HG03139 (cell line): ENCODE data around the gene C4BPB.

Experiments used
- ATAC-seq: cut with Tn5 transposase; IDR thresholded peaks from one replicate; pipeline ENCODE4 v1.9.1; 2021; ENCODE audit not compliant: unreplicated experiment

Gene C4BPB

GRCh38 chr1:207081088-207081487 is 7.6 kb upstream of the C4BPB start:
- ATAC-seq = no peak

- ATAC-seq = no peak
Measured at GRCh38 chr1:207081806-207082205, 6.9 kb upstream of the C4BPB start.

- no peak for ATAC-seq
Measured at GRCh38 chr1:207084232-207084631, 4.4 kb upstream of the C4BPB start.

- peak; percentile 81 for ATAC-seq
Measured at GRCh38 chr1:207084701-207085180, 3.9 kb upstream of the C4BPB start.

GRCh38 chr1:207085887-207086286 is 2.8 kb upstream of the C4BPB start:
- no peak for ATAC-seq

GRCh38 chr1:207088161-207088560 is 499 bp upstream of the C4BPB start:
- ATAC-seq = no peak

GRCh38 chr1:207089627-207090355 is 1.1 kb downstream of the C4BPB start:
- ATAC-seq = no peak

GRCh38 chr1:207091200-207091908 is 2.7 kb downstream of the C4BPB start:
- ATAC-seq = no peak

GRCh38 chr1:207093944-207094343 is 5.3 kb downstream of the C4BPB start:
- ATAC-seq = no peak

GRCh38 chr1:207097871-207098324 is 9.2 kb downstream of the C4BPB start:
- no peak for ATAC-seq

- ATAC-seq = no peak
Measured at GRCh38 chr1:207101720-207102119, 13.1 kb downstream of the C4BPB start.

- ATAC-seq = no peak
Measured at GRCh38 chr1:207102146-207102545, 13.5 kb downstream of the C4BPB start.

GRCh38 chr1:207102659-207103058 is 14.0 kb downstream of the C4BPB start:
- no peak for ATAC-seq

- no peak for ATAC-seq
Measured at GRCh38 chr1:207103892-207104373, 15.3 kb downstream of the C4BPB start, which contains the start of gene C4BPA. C4BPA (plus strand) TSS chr1:207104233; CDS start chr1:207113026, 8,793 bp downstream.

GRCh38 chr1:207109004-207109403 is 20.3 kb downstream of the C4BPB start:
- no peak for ATAC-seq

GRCh38 chr1:207112616-207113296 is 24.1 kb downstream of the C4BPB start:
- no peak for ATAC-seq

- ATAC-seq = no peak
Measured at GRCh38 chr1:207115269-207115668, 26.6 kb downstream of the C4BPB start.

- ATAC-seq = no peak
Measured at GRCh38 chr1:207124389-207124788, 35.7 kb downstream of the C4BPB start.

- no peak for ATAC-seq
Measured at GRCh38 chr1:207128336-207128921, 39.8 kb downstream of the C4BPB start.

GRCh38 chr1:207129053-207129452 is 40.4 kb downstream of the C4BPB start:
- ATAC-seq = no peak
